ENCODE data around the gene PSMG4. TPM values are rescaled to one million over a fixed set of nuclear protein-coding genes. Genes with fewer than 3 reads are reported as not detected.

The PSMG4 gene
- polyA plus RNA-seq, 1 donor (not counting 4 experiments of a cell fraction or from before 2014, with no cell fraction given) = 16.3 TPM

- no peaks in the 10 kb centered on the region for H3K9me3 ChIP-seq (ENCODE audit: control insufficient read depth, low read depth, low read length)
- DNase-seq (ENCODE audit: low read depth, low spot score) (no peak), FAIRE-seq (no peak)
- no peak for TF ChIP-seq EZH2 (IDR thresholded peaks at IDR 0.05; ENCODE audit: low read length)
- H3K4me3 ChIP-seq (ENCODE audit: control insufficient read depth in 2 of 3, extremely low read depth in 1 of 3, insufficient read depth in 2 of 3, low read depth in 1 of 3, low read length in 3 of 3) = no peak overlapping the region
- H2AFZ ChIP-seq (ENCODE audit: control insufficient read depth, low read length) = no peak overlapping the region
- no peak overlapping the region for H3K4me2 ChIP-seq (ENCODE audit: control insufficient read depth, extremely low read depth, insufficient read depth, low read depth, low read length)
- H3K27me3 ChIP-seq (ENCODE audit: control insufficient read depth, extremely low read depth, insufficient read depth, low read length) = no peaks in the 10 kb centered on the region
- no peaks in the 10 kb centered on the region for H3K9me1 ChIP-seq (ENCODE audit: control insufficient read depth, extremely low read depth, insufficient read depth, low read length)
- peaks cover 0 to 2% of the 10 kb centered on the region in 2 experiments for H3K36me3 ChIP-seq (ENCODE audit: control insufficient read depth in 2 of 2, extremely low read depth in 1 of 2, insufficient read depth in 2 of 2, low read length in 2 of 2)
- H3K27ac ChIP-seq (ENCODE audit: control insufficient read depth, insufficient read depth, low read length) = no peak overlapping the region
- no peaks in the 10 kb centered on the region for H3K79me2 ChIP-seq (ENCODE audit: control insufficient read depth, insufficient read depth, low read length)
- H3K9ac ChIP-seq (ENCODE audit: control insufficient read depth, extremely low read depth, insufficient read depth, low read length) = no peak overlapping the region
- H3K4me1 ChIP-seq (ENCODE audit: control insufficient read depth, extremely low read depth, insufficient read depth, low read length) = peaks cover 9% of the 10 kb centered on the region
- H4K20me1 ChIP-seq (ENCODE audit: control insufficient read depth, extremely low read depth, insufficient read depth, low read length) = no peaks in the 10 kb centered on the region
- dilution Hi-C loops (cut with MboI; ENCODE audit: extremely low pct_ligation_motif_present, low sequenced_read_pairs) = no loop called here
Observed at GRCh38 chr6:3310051-3310448, 51.3 kb downstream of the PSMG4 start.

- Histone ChIP-seq H3K9me1 (ENCODE audit: control insufficient read depth, extremely low read depth, insufficient read depth, low read length) (no peaks in the 10 kb centered on the region), H3K27ac (ENCODE audit: control insufficient read depth, insufficient read depth, low read length) (no peak overlapping the region), H3K9ac (ENCODE audit: control insufficient read depth, extremely low read depth, insufficient read depth, low read length) (no peak overlapping the region), H3K9me3 (ENCODE audit: control insufficient read depth, low read depth, low read length) (no peaks in the 10 kb centered on the region), H3K79me2 (ENCODE audit: control insufficient read depth, insufficient read depth, low read length) (no peaks in the 10 kb centered on the region), H3K36me3 (ENCODE audit: control insufficient read depth in 2 of 2, extremely low read depth in 1 of 2, insufficient read depth in 2 of 2, low read length in 2 of 2) (peaks cover 0 to 1% of the 10 kb centered on the region in 2 experiments), H3K27me3 (ENCODE audit: control insufficient read depth, extremely low read depth, insufficient read depth, low read length) (no peaks in the 10 kb centered on the region), H4K20me1 (ENCODE audit: control insufficient read depth, extremely low read depth, insufficient read depth, low read length) (no peaks in the 10 kb centered on the region), H3K4me1 (ENCODE audit: control insufficient read depth, extremely low read depth, insufficient read depth, low read length) (peaks cover 9% of the 10 kb centered on the region), H3K4me3 (ENCODE audit: control insufficient read depth in 2 of 3, extremely low read depth in 1 of 3, insufficient read depth in 2 of 3, low read depth in 1 of 3, low read length in 3 of 3) (no peak overlapping the region), H2AFZ (ENCODE audit: control insufficient read depth, low read length) (no peak overlapping the region), H3K4me2 (ENCODE audit: control insufficient read depth, extremely low read depth, insufficient read depth, low read depth, low read length) (no peak overlapping the region)
- no peak for FAIRE-seq
- DNase-seq (ENCODE audit: low read depth, low spot score) = peak; percentile 2
- TF ChIP-seq EZH2 (IDR thresholded peaks at IDR 0.05; ENCODE audit: low read length) (no peak), CTCF (optimal IDR thresholded peaks at IDR 0.05 in 1 of 3, IDR thresholded peaks at IDR 0.05 in 1 of 3, conservative IDR thresholded peaks at IDR 0.05 in 1 of 3; ENCODE audit: extremely low read depth in 1 of 3, insufficient read depth in 2 of 3, low read length in 3 of 3) (no peak)
- dilution Hi-C loops (cut with MboI; ENCODE audit: extremely low pct_ligation_motif_present, low sequenced_read_pairs) = no loop called here
Observed at GRCh38 chr6:3310703-3311102, 52.0 kb downstream of the PSMG4 start.

- no peak overlapping the region for H3K9ac ChIP-seq (ENCODE audit: control insufficient read depth, extremely low read depth, insufficient read depth, low read length)
- no peak overlapping the region for H3K4me2 ChIP-seq (ENCODE audit: control insufficient read depth, extremely low read depth, insufficient read depth, low read depth, low read length)
- H4K20me1 ChIP-seq (ENCODE audit: control insufficient read depth, extremely low read depth, insufficient read depth, low read length) = no peaks in the 10 kb centered on the region
- no peaks in the 10 kb centered on the region for H3K36me3 ChIP-seq (ENCODE audit: control insufficient read depth in 2 of 2, extremely low read depth in 1 of 2, insufficient read depth in 2 of 2, low read length in 2 of 2)
- H3K9me1 ChIP-seq (ENCODE audit: control insufficient read depth, extremely low read depth, insufficient read depth, low read length) = no peaks in the 10 kb centered on the region
- no peak overlapping the region for H3K27ac ChIP-seq (ENCODE audit: control insufficient read depth, insufficient read depth, low read length)
- TF ChIP-seq CTCF (optimal IDR thresholded peaks at IDR 0.05 in 1 of 3, IDR thresholded peaks at IDR 0.05 in 1 of 3, conservative IDR thresholded peaks at IDR 0.05 in 1 of 3; ENCODE audit: extremely low read depth in 1 of 3, insufficient read depth in 2 of 3, low read length in 3 of 3) = no peak
- no peak for TF ChIP-seq EZH2 (IDR thresholded peaks at IDR 0.05; ENCODE audit: low read length)
- no peaks in the 10 kb centered on the region for H3K79me2 ChIP-seq (ENCODE audit: control insufficient read depth, insufficient read depth, low read length)
- peaks cover 9% of the 10 kb centered on the region for H3K4me1 ChIP-seq (ENCODE audit: control insufficient read depth, extremely low read depth, insufficient read depth, low read length)
- no peak overlapping the region for H3K4me3 ChIP-seq (ENCODE audit: control insufficient read depth in 2 of 3, extremely low read depth in 1 of 3, insufficient read depth in 2 of 3, low read depth in 1 of 3, low read length in 3 of 3)
- no peak overlapping the region for H2AFZ ChIP-seq (ENCODE audit: control insufficient read depth, low read length)
- H3K9me3 ChIP-seq (ENCODE audit: control insufficient read depth, low read depth, low read length) = no peaks in the 10 kb centered on the region
- dilution Hi-C loops (cut with MboI; ENCODE audit: extremely low pct_ligation_motif_present, low sequenced_read_pairs) = no loop called here
- no peaks in the 10 kb centered on the region for H3K27me3 ChIP-seq (ENCODE audit: control insufficient read depth, extremely low read depth, insufficient read depth, low read length)
- no peak for DNase-seq (ENCODE audit: low read depth, low spot score)
- FAIRE-seq = no peak
Observed at GRCh38 chr6:3311826-3312225, 53.1 kb downstream of the PSMG4 start.
